Measurements from ENCODE around the gene CRTC2. TPM values are rescaled to one million over a fixed set of nuclear protein-coding genes. Genes with fewer than 3 reads are reported as not detected.

The CRTC2 gene
- total and polyA plus RNA-seq, 9 of the 15 experiments (the other 6 are each of a cell fraction or from before 2014, with no cell fraction given), result 2.7 to 26.4 (median 10.2) TPM

GRCh38 chr1:153985941-153986761 is 27.7 kb upstream of the CRTC2 start, which contains the start of gene RAB13 (continued):
- TF ChIP-seq ZNF76 (CRISPR knock-in tag; IDR thresholded peaks at IDR 0.05; ENCODE audit: borderline replicate concordance) (no peak), ZNF583 (CRISPR knock-in tag; IDR thresholded peaks at IDR 0.05) (no peak), FOXK2 (conservative IDR thresholded peaks at IDR 0.05 in 1 of 2, IDR thresholded peaks at IDR 0.05 in 1 of 2; ENCODE audit: low read depth in 2 of 2) (no peak), YBX1 (IDR thresholded peaks at IDR 0.05) (no peak), ZKSCAN1 (IDR thresholded peaks at IDR 0.05; ENCODE audit: low read depth, low read length) (no peak), MAZ (CRISPR knock-in tag; conservative IDR thresholded peaks at IDR 0.05 in 1 of 2, IDR thresholded peaks at IDR 0.05 in 1 of 2) (no peak), EGR1 (conservative IDR thresholded peaks at IDR 0.05) (no peak), ZC3H4 (CRISPR knock-in tag; IDR thresholded peaks at IDR 0.05; ENCODE audit: borderline replicate concordance) (no peak), RUNX1 (IDR thresholded peaks at IDR 0.05; ENCODE audit: low read depth) (no peak), MGA (IDR thresholded peaks at IDR 0.05) (no peak), RAD21 (CRISPR knock-in tag; conservative IDR thresholded peaks at IDR 0.05 in 1 of 2, IDR thresholded peaks at IDR 0.05 in 1 of 2) (no peak)
- TF ChIP-seq, protein P1, sequence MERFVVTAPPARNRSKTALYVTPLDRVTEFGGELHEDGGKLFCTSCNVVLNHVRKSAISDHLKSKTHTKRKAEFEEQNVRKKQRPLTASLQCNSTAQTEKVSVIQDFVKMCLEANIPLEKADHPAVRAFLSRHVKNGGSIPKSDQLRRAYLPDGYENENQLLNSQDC (CRISPR knock-in tag; IDR thresholded peaks at IDR 0.05), result no peak
- TF ChIP-seq, protein P2, sequence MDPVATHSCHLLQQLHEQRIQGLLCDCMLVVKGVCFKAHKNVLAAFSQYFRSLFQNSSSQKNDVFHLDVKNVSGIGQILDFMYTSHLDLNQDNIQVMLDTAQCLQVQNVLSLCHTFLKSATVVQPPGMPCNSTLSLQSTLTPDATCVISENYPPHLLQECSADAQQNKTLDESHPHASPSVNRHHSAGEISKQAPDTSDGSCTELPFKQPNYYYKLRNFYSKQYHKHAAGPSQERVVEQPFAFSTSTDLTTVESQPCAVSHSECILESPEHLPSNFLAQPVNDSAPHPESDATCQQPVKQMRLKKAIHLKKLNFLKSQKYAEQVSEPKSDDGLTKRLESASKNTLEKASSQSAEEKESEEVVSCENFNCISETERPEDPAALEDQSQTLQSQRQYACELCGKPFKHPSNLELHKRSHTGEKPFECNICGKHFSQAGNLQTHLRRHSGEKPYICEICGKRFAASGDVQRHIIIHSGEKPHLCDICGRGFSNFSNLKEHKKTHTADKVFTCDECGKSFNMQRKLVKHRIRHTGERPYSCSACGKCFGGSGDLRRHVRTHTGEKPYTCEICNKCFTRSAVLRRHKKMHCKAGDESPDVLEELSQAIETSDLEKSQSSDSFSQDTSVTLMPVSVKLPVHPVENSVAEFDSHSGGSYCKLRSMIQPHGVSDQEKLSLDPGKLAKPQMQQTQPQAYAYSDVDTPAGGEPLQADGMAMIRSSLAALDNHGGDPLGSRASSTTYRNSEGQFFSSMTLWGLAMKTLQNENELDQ (CRISPR knock-in tag; IDR thresholded peaks at IDR 0.05; ENCODE audit: borderline replicate concordance), result no peak

Data from K562 (cell line).